Activated naive CD4-positive, alpha-beta T cell treated with anti-CD3 and anti-CD28 coated beads for 36 hours (primary cell): ENCODE measurements around the gene PCBP1. TPM values are rescaled to one million over a fixed set of nuclear protein-coding genes. Genes with fewer than 3 reads are reported as not detected.

Experiments used
- CTCF ChIA-PET: fragments of 350-600 bp; sonication (Branson Sonifier 250); formaldehyde crosslinking; loops from one replicate; lab custom pipeline; 2021; ENCODE audit warnings: antibody characterized with exemption; lab: Charles Lee
- DNase-seq: peaks from one replicate; pipeline ENCODE4 v3.0.0-alpha.2; 2020
- H3K27ac Mint-ChIP-seq: one replicate; pipeline ENCODE4 v1.8.0; 2021; ENCODE audit warnings: mild to moderate bottlenecking, mixed read lengths
- H3K27me3 Mint-ChIP-seq: one replicate; pipeline ENCODE4 v1.8.0; 2021; ENCODE audit warnings: low read depth, mixed read lengths
- H3K36me3 Mint-ChIP-seq: one replicate; pipeline ENCODE4 v1.8.0; 2021; ENCODE audit warnings: low read depth, mixed read lengths
- H3K4me1 Mint-ChIP-seq: one replicate; pipeline ENCODE4 v1.8.0; 2021; ENCODE audit warnings: low read depth, mixed read lengths
- H3K4me3 Mint-ChIP-seq: one replicate; pipeline ENCODE4 v1.8.0; 2021; ENCODE audit warnings: mild to moderate bottlenecking, moderate library complexity, mixed read lengths
- H3K9me3 Mint-ChIP-seq: one replicate; pipeline ENCODE4 v1.8.0; 2021; ENCODE audit warnings: mixed read lengths
- intact Hi-C: fragments of 100-400 bp; cut with micrococcal nuclease; formaldehyde crosslinking; loops from one replicate; pipeline ENCODE4 v1.15.1; 2023
- total RNA-seq, 2 experiments: library from RNA; stranded (reverse); gene quantifications; one replicate each; pipeline ENCODE4 v1.2.3, GENCODE V29; 2021

The PCBP1 gene
- total RNA-seq, result 100 to 1,000 TPM; 363 to 374 TPM

- CTCF ChIA-PET, result no interaction called here
- DNase-seq, result peak; percentile 96
- Mint-ChIP-seq H3K4me3 (peak within 1 kb of the TSS; percentile 97), H3K36me3 (peaks cover 47% of the 10 kb centered on the region), H3K27ac (peak within 1 kb of the TSS; percentile 100), H3K4me1 (peaks cover 50% of the 10 kb centered on the region), H3K9me3 (no peaks in the 10 kb centered on the region), H3K27me3 (no peaks in the 10 kb centered on the region)
- intact Hi-C loops, result loop anchor here (1.0 to 10.0 kb wide), 11 partner anchors 8 to 1322 kb away; partner anchors contain the start of genes AAK1, GMCL1, SNRPG and TIA1
Observed at GRCh38 chr2:70086838-70087701, at the start of gene PCBP1. Gene PCBP1 (plus strand): TSS chr2:70087477. CDS start chr2:70087744, 267 bp downstream.

- intact Hi-C loops, result no loop called here
- peaks cover 2% of the 10 kb centered on the region for H3K36me3 Mint-ChIP-seq
- CTCF ChIA-PET, result no interaction called here
- H3K27me3 Mint-ChIP-seq, result no peaks in the 10 kb centered on the region
- no peaks in the 10 kb centered on the region for H3K9me3 Mint-ChIP-seq
- no peak overlapping the region for H3K27ac Mint-ChIP-seq
- H3K4me3 Mint-ChIP-seq, result no peak overlapping the region
- H3K4me1 Mint-ChIP-seq, result peaks cover 14% of the 10 kb centered on the region
- DNase-seq, result no peak
Observed at GRCh38 chr2:70039366-70039765, 47.9 kb upstream of the PCBP1 start.

- H3K27ac Mint-ChIP-seq, result no peak overlapping the region
- H3K4me1 Mint-ChIP-seq, result peaks cover 14% of the 10 kb centered on the region
- CTCF ChIA-PET, result no interaction called here
- H3K36me3 Mint-ChIP-seq, result peaks cover 2% of the 10 kb centered on the region
- no peak overlapping the region for H3K4me3 Mint-ChIP-seq
- no peaks in the 10 kb centered on the region for H3K27me3 Mint-ChIP-seq
- no peak for DNase-seq
- intact Hi-C loops, result no loop called here
- H3K9me3 Mint-ChIP-seq, result no peaks in the 10 kb centered on the region
Observed at GRCh38 chr2:70041663-70042062, 45.6 kb upstream of the PCBP1 start.

GRCh38 chr2:70042246-70042645, 45.0 kb upstream of the PCBP1 start:
- CTCF ChIA-PET, result interaction anchor here (0.9 kb wide), 1 partner anchor 225 kb away, joined by 4 read pairs; no protein-coding TSS in a partner anchor
- Mint-ChIP-seq H3K4me1 (peaks cover 14% of the 10 kb centered on the region), H3K4me3 (no peak overlapping the region), H3K36me3 (peaks cover 2% of the 10 kb centered on the region), H3K27ac (no peak overlapping the region), H3K9me3 (no peaks in the 10 kb centered on the region), H3K27me3 (no peaks in the 10 kb centered on the region)
- intact Hi-C loops, result no loop called here
- DNase-seq, result no peak

- intact Hi-C loops, result no loop called here
- Mint-ChIP-seq H3K4me1 (peaks cover 14% of the 10 kb centered on the region), H3K27me3 (no peaks in the 10 kb centered on the region), H3K9me3 (no peaks in the 10 kb centered on the region), H3K4me3 (no peak overlapping the region), H3K27ac (peak overlapping the region; percentile 67), H3K36me3 (peaks cover 2% of the 10 kb centered on the region)
- peak; percentile 26 for DNase-seq
- CTCF ChIA-PET, result interaction anchor here (0.6 to 1.5 kb wide), 7 partner anchors 28 to 1264 kb away, joined by 3 to 5 read pairs (median 4); no protein-coding TSS in a partner anchor
Observed at GRCh38 chr2:70043252-70043875, 43.9 kb upstream of the PCBP1 start.

GRCh38 chr2:70044290-70045040, 42.8 kb upstream of the PCBP1 start:
- H3K27ac Mint-ChIP-seq, result peak overlapping the region; percentile 67
- peaks cover 6% of the 10 kb centered on the region for H3K36me3 Mint-ChIP-seq
- no peak overlapping the region for H3K4me3 Mint-ChIP-seq
- H3K27me3 Mint-ChIP-seq, result no peaks in the 10 kb centered on the region
- H3K9me3 Mint-ChIP-seq, result no peaks in the 10 kb centered on the region
- no peak for DNase-seq
- CTCF ChIA-PET, result interaction anchor here (0.6 to 1.5 kb wide), 2 partner anchors 26 to 321 kb away, joined by 4 to 5 read pairs; no protein-coding TSS in a partner anchor
- intact Hi-C loops, result no loop called here
- peaks cover 18% of the 10 kb centered on the region for H3K4me1 Mint-ChIP-seq

GRCh38 chr2:70045405-70045804, 41.9 kb upstream of the PCBP1 start:
- no peak for DNase-seq
- Mint-ChIP-seq H3K27me3 (no peaks in the 10 kb centered on the region), H3K27ac (no peak overlapping the region), H3K36me3 (peaks cover 6% of the 10 kb centered on the region), H3K4me3 (no peak overlapping the region), H3K9me3 (no peaks in the 10 kb centered on the region), H3K4me1 (peaks cover 18% of the 10 kb centered on the region)
- intact Hi-C loops, result no loop called here
- CTCF ChIA-PET, result no interaction called here

GRCh38 chr2:70045932-70046331, 41.3 kb upstream of the PCBP1 start:
- CTCF ChIA-PET, result no interaction called here
- no peak for DNase-seq
- intact Hi-C loops, result no loop called here
- H3K9me3 Mint-ChIP-seq, result no peaks in the 10 kb centered on the region
- H3K27me3 Mint-ChIP-seq, result no peaks in the 10 kb centered on the region
- H3K4me3 Mint-ChIP-seq, result no peak overlapping the region
- H3K4me1 Mint-ChIP-seq, result peaks cover 18% of the 10 kb centered on the region
- H3K27ac Mint-ChIP-seq, result no peak overlapping the region
- peaks cover 6% of the 10 kb centered on the region for H3K36me3 Mint-ChIP-seq

- H3K36me3 Mint-ChIP-seq, result peaks cover 6% of the 10 kb centered on the region
- peaks cover 18% of the 10 kb centered on the region for H3K4me1 Mint-ChIP-seq
- no peaks in the 10 kb centered on the region for H3K9me3 Mint-ChIP-seq
- intact Hi-C loops, result no loop called here
- H3K27me3 Mint-ChIP-seq, result no peaks in the 10 kb centered on the region
- H3K4me3 Mint-ChIP-seq, result no peak overlapping the region
- H3K27ac Mint-ChIP-seq, result no peak overlapping the region
- CTCF ChIA-PET, result no interaction called here
- no peak for DNase-seq
Observed at GRCh38 chr2:70046534-70046933, 40.7 kb upstream of the PCBP1 start.

GRCh38 chr2:70047451-70047850, 39.8 kb upstream of the PCBP1 start:
- Mint-ChIP-seq H3K9me3 (no peaks in the 10 kb centered on the region), H3K27ac (no peak overlapping the region), H3K27me3 (no peaks in the 10 kb centered on the region), H3K36me3 (peaks cover 7% of the 10 kb centered on the region), H3K4me1 (peaks cover 16% of the 10 kb centered on the region), H3K4me3 (no peak overlapping the region)
- DNase-seq, result no peak
- CTCF ChIA-PET, result no interaction called here
- intact Hi-C loops, result no loop called here

- Mint-ChIP-seq H3K27me3 (no peaks in the 10 kb centered on the region), H3K9me3 (no peaks in the 10 kb centered on the region), H3K27ac (no peak overlapping the region), H3K4me1 (peaks cover 5% of the 10 kb centered on the region), H3K4me3 (no peak overlapping the region), H3K36me3 (peaks cover 6% of the 10 kb centered on the region)
- intact Hi-C loops, result no loop called here
- CTCF ChIA-PET, result interaction anchor here (0.5 kb wide), 1 partner anchor 26 kb away, joined by 3 read pairs; no protein-coding TSS in a partner anchor
- no peak for DNase-seq
Observed at GRCh38 chr2:70049255-70049654, 38.0 kb upstream of the PCBP1 start.
